HFFc6 (cell line): ENCODE data around the gene TRPM2. TPM values are rescaled to one million over a fixed set of nuclear protein-coding genes. Genes with fewer than 3 reads are reported as not detected.

ENCODE experiments used
- DNase-seq: peaks from one replicate; pipeline ENCODE4 v3.0.0-alpha.2; 2018
- H3K27ac Mint-ChIP-seq: 2 replicates; pipeline ENCODE4 v1.8.0; 2020; ENCODE audit warnings: mild to moderate bottlenecking, mixed read lengths
- H3K27me3 Mint-ChIP-seq: 2 replicates; pipeline ENCODE4 v1.8.0; 2021; ENCODE audit warnings: mild to moderate bottlenecking, moderate library complexity, mixed read lengths; ENCODE audit not compliant: insufficient read depth
- H3K36me3 Mint-ChIP-seq: 2 replicates; pipeline ENCODE4 v1.8.0; 2021; ENCODE audit warnings: low read depth, mixed read lengths
- H3K4me1 Mint-ChIP-seq: 2 replicates; pipeline ENCODE4 v1.8.0; 2020; ENCODE audit warnings: low read depth, mixed read lengths
- H3K4me3 Mint-ChIP-seq: 2 replicates; pipeline ENCODE4 v1.8.0; 2020; ENCODE audit warnings: mild to moderate bottlenecking, moderate library complexity, mixed read lengths
- H3K9me3 Mint-ChIP-seq: 2 replicates; pipeline ENCODE4 v1.8.0; 2020; ENCODE audit warnings: mild to moderate bottlenecking, mixed read lengths
- total RNA-seq, 6 experiments: library from RNA; stranded (reverse); fragmentation: NEBNext Ultra II Directional; extraction: Animal tissue kit (Norgen Biotek cat#: 25700); gene quantifications; 2 replicates in 1 of 6; 3 replicates in 5 of 6; pipeline ENCODE4 v1.2.3, GENCODE V29; 2021
- TF ChIP-seq, protein P1 (sequence below): fragments of 200-600 bp; sonication (generic); IDR thresholded peaks from 2 replicates; pipeline ENCODE4 v1.5.0; 2021; ENCODE audit warnings: antibody characterized with exemption, mild to moderate bottlenecking

TRPM2 gene
- total RNA-seq, 6 experiments from 2014 or later: 0.09 to 0.31 (median 0.20) TPM; not detected in 2

DNA sequence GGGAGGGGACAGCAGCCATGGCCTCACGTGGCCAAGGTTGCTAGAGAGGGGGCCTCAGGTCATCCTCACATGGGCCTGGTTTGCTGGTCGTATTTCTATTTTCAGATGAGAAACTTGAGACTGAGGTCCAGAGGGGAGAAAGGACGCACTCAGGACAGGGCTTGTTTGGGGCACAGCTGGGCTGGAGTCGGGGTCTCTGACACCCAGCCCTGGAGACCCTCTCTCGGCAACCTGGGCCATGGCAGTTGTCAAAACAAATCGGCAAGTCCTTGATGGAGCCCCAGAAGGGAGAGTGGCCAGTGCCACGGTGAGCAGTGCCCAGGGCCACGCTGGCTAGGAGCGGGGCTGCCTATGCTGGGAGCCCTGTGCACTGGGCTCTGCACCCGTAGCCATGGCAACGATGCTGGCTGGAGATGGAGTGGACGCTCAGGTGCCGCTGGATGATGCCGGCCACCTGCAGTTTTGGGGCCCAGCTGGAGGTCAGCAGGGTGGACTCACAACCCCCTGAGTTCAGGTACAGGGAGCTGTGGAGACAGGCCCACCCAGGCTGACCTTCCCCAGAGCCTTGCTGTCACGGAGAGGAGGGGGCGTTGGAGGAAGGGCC is 113.0 kb downstream of the TRPM2 start:
- Mint-ChIP-seq H3K36me3 (no peaks in the 10 kb centered on the region; the same call in 1 of the 2 replicates), H3K27me3 (peaks cover 10% of the 10 kb centered on the region), H3K4me1 (no peaks in the 10 kb centered on the region), H3K4me3 (no peak overlapping the region), H3K9me3 (peaks cover 36% of the 10 kb centered on the region), H3K27ac (no peak overlapping the region)
- DNase-seq: no peak
- TF ChIP-seq, protein P1, sequence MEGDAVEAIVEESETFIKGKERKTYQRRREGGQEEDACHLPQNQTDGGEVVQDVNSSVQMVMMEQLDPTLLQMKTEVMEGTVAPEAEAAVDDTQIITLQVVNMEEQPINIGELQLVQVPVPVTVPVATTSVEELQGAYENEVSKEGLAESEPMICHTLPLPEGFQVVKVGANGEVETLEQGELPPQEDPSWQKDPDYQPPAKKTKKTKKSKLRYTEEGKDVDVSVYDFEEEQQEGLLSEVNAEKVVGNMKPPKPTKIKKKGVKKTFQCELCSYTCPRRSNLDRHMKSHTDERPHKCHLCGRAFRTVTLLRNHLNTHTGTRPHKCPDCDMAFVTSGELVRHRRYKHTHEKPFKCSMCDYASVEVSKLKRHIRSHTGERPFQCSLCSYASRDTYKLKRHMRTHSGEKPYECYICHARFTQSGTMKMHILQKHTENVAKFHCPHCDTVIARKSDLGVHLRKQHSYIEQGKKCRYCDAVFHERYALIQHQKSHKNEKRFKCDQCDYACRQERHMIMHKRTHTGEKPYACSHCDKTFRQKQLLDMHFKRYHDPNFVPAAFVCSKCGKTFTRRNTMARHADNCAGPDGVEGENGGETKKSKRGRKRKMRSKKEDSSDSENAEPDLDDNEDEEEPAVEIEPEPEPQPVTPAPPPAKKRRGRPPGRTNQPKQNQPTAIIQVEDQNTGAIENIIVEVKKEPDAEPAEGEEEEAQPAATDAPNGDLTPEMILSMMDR: no peak

DNA sequence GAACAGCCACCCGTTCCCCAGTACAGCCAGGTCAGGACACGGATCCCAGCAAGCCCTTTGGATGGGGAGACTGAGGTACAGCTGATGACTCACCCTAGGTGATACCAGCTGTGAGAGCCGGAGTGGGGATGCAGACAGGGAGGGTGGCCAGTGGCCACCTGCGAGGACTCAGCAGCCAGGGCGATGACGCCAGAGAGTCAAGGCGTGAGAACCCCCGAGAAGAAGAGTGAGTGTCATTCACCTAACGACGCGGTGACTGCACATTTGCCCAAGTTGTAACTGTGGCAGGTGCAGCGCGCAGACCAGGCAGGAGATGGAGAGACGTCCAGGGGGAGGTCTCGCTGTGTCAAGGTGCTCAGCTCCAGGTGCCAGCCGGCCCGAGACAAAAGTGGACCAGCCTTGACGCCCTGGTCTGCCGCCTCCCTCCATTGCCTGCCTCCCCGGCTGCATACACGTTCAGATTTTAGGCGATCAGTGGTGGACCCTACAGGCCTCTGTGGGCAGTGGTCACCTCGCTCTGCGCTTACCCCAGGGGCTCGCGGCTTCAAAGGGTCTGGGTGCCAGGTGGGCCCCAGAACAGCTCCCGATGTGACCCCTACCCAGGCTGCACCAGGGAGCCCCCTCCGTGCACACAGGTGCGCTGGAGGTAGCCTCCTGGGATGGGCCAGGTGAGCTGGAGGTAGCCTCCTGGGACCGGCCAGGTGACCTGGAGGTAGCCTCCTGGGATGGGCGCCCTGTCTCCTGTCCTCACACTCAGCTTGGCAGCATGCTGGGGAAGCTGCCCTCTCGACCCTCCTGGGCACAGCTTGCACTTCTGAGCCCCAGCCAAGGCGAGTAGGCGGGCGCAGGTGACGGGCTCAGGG is 113.8 kb downstream of the TRPM2 start:
- Mint-ChIP-seq H3K9me3 (peaks cover 36% of the 10 kb centered on the region), H3K27me3 (peaks cover 10% of the 10 kb centered on the region), H3K36me3 (no peaks in the 10 kb centered on the region; the same call in 1 of the 2 replicates), H3K4me3 (no peak overlapping the region), H3K27ac (no peak overlapping the region), H3K4me1 (no peaks in the 10 kb centered on the region)
- TF ChIP-seq, protein P1: no peak
- DNase-seq: no peak

DNA sequence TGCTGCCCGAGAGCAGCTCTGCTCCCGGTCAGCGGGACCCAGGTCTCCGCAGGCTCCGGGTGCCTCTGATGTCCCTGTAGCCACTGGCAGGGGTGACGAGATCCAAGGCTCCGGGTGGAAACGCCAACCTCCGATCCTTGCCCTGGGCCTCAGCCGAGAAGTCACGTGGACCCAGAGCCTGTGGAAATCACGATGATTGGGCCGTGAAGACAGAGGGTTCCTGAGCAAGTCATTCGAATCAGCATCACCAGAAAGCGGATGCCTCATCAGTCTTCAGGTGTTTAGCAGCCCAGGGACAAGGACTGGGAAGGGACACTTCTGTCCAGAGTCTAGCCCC is 114.4 kb downstream of the TRPM2 start:
- no peak overlapping the region for H3K4me3 Mint-ChIP-seq

DNA sequence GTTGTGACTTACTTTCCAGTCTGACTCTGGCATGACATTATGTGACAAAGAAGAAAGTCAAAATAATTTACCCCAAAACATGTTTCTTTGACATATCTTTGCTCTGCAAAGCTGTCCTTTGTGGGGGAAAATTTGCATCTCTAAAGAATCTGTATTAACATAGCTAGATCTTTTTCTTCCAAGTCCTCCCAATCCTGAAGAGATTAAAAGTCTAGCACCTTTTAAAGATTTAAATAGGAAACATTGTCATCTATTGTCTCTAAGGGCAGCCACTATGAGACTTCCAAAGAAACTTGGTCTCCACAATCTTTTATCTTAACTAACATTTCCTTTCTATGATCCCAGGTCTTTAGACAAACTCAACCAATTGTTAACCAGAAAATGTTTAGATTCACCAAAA is 117.9 kb downstream of the TRPM2 start:
- Mint-ChIP-seq H3K27me3 (peaks cover 10% of the 10 kb centered on the region), H3K27ac (no peak overlapping the region), H3K9me3 (peaks cover 14% of the 10 kb centered on the region), H3K36me3 (no peaks in the 10 kb centered on the region; the same call in 1 of the 2 replicates), H3K4me3 (no peak overlapping the region), H3K4me1 (no peaks in the 10 kb centered on the region)
- DNase-seq: no peak
- TF ChIP-seq, protein P1: no peak

More for the DNA sequence above, 114.4 kb downstream of the TRPM2 start:
- DNase-seq: no peak
- peaks cover 10% of the 10 kb centered on the region for H3K27me3 Mint-ChIP-seq
- TF ChIP-seq, protein P1: no peak
- H3K9me3 Mint-ChIP-seq: peaks cover 36% of the 10 kb centered on the region
- H3K36me3 Mint-ChIP-seq: no peaks in the 10 kb centered on the region; the same call in 1 of the 2 replicates
- no peaks in the 10 kb centered on the region for H3K4me1 Mint-ChIP-seq
- H3K27ac Mint-ChIP-seq: no peak overlapping the region

DNA sequence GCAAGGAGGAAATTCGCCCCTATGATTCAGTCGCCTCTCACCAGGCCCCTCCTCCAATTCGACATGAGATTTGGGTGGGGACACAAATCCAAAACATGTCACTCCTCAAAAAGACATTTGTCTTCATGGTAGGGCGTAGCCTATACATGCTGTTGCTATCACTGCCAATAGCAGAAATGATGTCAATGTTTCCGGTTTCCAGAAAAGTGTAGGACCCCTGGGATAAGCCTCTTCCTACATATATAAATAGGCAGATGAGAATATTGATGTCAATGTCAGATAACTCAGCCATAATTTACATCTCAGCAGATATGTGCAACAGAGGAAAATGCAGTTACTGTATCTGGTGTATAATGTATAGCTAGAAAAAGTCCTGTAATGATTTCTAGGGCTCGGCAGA is 118.6 kb downstream of the TRPM2 start:
- Mint-ChIP-seq H3K4me3 (no peak overlapping the region), H3K36me3 (no peaks in the 10 kb centered on the region), H3K4me1 (no peaks in the 10 kb centered on the region), H3K27me3 (peaks cover 6% of the 10 kb centered on the region), H3K9me3 (peaks cover 7% of the 10 kb centered on the region), H3K27ac (no peak overlapping the region)
- TF ChIP-seq, protein P1: no peak
- DNase-seq: no peak
